T1000 (cell line): ENCODE measurements around the gene DMAP1.
"Not testable (repeated sequence)": the region's sequence is repeated elsewhere in the genome, so short reads cannot be mapped to it uniquely, and the experiment has no call there.

Source experiments
- DNase-seq: peaks from one replicate; lab custom pipeline; 2025; ENCODE audit warnings: mixed read lengths; lab: John Stamatoyannopoulos, UW

The DMAP1 gene

GRCh38 chr1:44213222-44214112, at the start of gene DMAP1:
DMAP1 (plus strand) TSS chr1:44213471; CDS start chr1:44213754, 283 bp downstream.
- DNase-seq = peak; percentile 78

GRCh38 chr1:44168520-44169098, 44.7 kb upstream of the DMAP1 start:
- no peak for DNase-seq

- no peak for DNase-seq
Measured at GRCh38 chr1:44170281-44170823, 42.9 kb upstream of the DMAP1 start.

GRCh38 chr1:44174630-44175029, 38.6 kb upstream of the DMAP1 start:
- DNase-seq = no peak

- no peak for DNase-seq
Measured at GRCh38 chr1:44200336-44200735, 12.9 kb upstream of the DMAP1 start.

GRCh38 chr1:44206545-44206944, 6.7 kb upstream of the DMAP1 start:
- not testable (repeated sequence) for DNase-seq

GRCh38 chr1:44208226-44208625, 5.0 kb upstream of the DMAP1 start:
- no peak for DNase-seq

GRCh38 chr1:44210595-44210994, 2.7 kb upstream of the DMAP1 start:
- DNase-seq = no peak

GRCh38 chr1:44212355-44213221, 683 bp upstream of the DMAP1 start:
- DNase-seq = no peak

- peak; percentile 63 for DNase-seq
Measured at GRCh38 chr1:44217809-44218410, 4.6 kb downstream of the DMAP1 start.

GRCh38 chr1:44218503-44219300, 5.4 kb downstream of the DMAP1 start:
- DNase-seq = no peak

- no peak for DNase-seq
Measured at GRCh38 chr1:44219301-44219626, 6.0 kb downstream of the DMAP1 start.

- DNase-seq = no peak
Measured at GRCh38 chr1:44220001-44220751, 6.9 kb downstream of the DMAP1 start.

- DNase-seq = no peak
Measured at GRCh38 chr1:44220755-44221154, 7.5 kb downstream of the DMAP1 start.

- no peak for DNase-seq
Measured at GRCh38 chr1:44221769-44222168, 8.5 kb downstream of the DMAP1 start.

- no peak for DNase-seq
Measured at GRCh38 chr1:44222397-44223186, 9.3 kb downstream of the DMAP1 start.

- DNase-seq = no peak
Measured at GRCh38 chr1:44223187-44223610, 9.9 kb downstream of the DMAP1 start.

GRCh38 chr1:44225761-44226160, 12.5 kb downstream of the DMAP1 start:
- no peak for DNase-seq

- no peak for DNase-seq
Measured at GRCh38 chr1:44227211-44227610, 13.9 kb downstream of the DMAP1 start.
